HepG2 (cell line): ENCODE data around the gene STK38L. TPM values are rescaled to one million over a fixed set of nuclear protein-coding genes. Genes with fewer than 3 reads are reported as not detected.
A peak's percentile ranks its signal among the peaks of the same experiment; 100 is the strongest.

ENCODE experiments used
- AGO1 ChIP-seq: fragments of 200-400 bp; formaldehyde crosslinking; IDR thresholded peaks from 2 replicates; pipeline ENCODE4 v1.6.1; 2017; ENCODE audit warnings: mild to moderate bottlenecking, low read depth, low read length, moderate library complexity; ENCODE audit not compliant: poor library complexity, severe bottlenecking
- CENPBD1 ChIP-seq: sonication (generic); formaldehyde crosslinking; IDR thresholded peaks from 2 replicates; pipeline ENCODE4 v1.8.0; 2022; ENCODE audit warnings: missing genetic modification reagents, low read depth, mild to moderate bottlenecking, borderline replicate concordance
- ERF ChIP-seq: IDR thresholded peaks from 2 replicates; pipeline ENCODE4 v1.6.1; 2018; ENCODE audit warnings: missing biosample characterization, missing genetic modification reagents
- FOXA3 ChIP-seq: IDR thresholded peaks from 2 replicates; pipeline ENCODE4 v1.6.1; 2016; ENCODE audit warnings: missing genetic modification reagents, missing compliant biosample characterization
- FOXK2 ChIP-seq: fragments of 450-650 bp; IDR thresholded peaks from 2 replicates; pipeline ENCODE4 v1.6.1; 2016
- HMG20A ChIP-seq: IDR thresholded peaks from 2 replicates; pipeline ENCODE4 v1.6.1; 2016; ENCODE audit warnings: borderline replicate concordance
- MEIS2 ChIP-seq: sonication (generic); formaldehyde crosslinking; IDR thresholded peaks from 2 replicates; pipeline ENCODE4 v1.9.0; 2021; ENCODE audit warnings: mild to moderate bottlenecking, missing genetic modification reagents
- MTF1 ChIP-seq: sonication (generic); formaldehyde crosslinking; IDR thresholded peaks from 2 replicates; pipeline ENCODE4 v1.5.0; 2020; ENCODE audit warnings: missing genetic modification reagents
- MXD3 ChIP-seq: IDR thresholded peaks from 2 replicates; pipeline ENCODE4 v1.6.1; 2016; ENCODE audit warnings: mild to moderate bottlenecking, missing biosample characterization, missing genetic modification reagents
- SAP130 ChIP-seq: IDR thresholded peaks from 2 replicates; pipeline ENCODE4 v1.6.1; 2016; ENCODE audit warnings: low read depth
- SMARCC2 ChIP-seq: fragments of 450-650 bp; IDR thresholded peaks from 2 replicates; pipeline ENCODE4 v1.6.1; 2017; ENCODE audit warnings: antibody characterized with exemption, mild to moderate bottlenecking
- SP1 ChIP-seq, 2 experiments: fragments of 450-650 bp in 1 of 2; sonication (generic) in 1 of 2; formaldehyde crosslinking in 1 of 2; IDR thresholded peaks; 2 replicates each; pipeline versions ENCODE4 v1.4.0 to v1.6.1; 2016 to 2020; ENCODE audit warnings: missing genetic modification reagents in 1 of 2
- TGIF2 ChIP-seq: IDR thresholded peaks from 2 replicates; pipeline ENCODE4 v1.6.1; 2016; ENCODE audit warnings: control low read depth, missing compliant biosample characterization
- U2AF1 ChIP-seq: fragments of 200-400 bp; formaldehyde crosslinking; optimal IDR thresholded peaks from 2 replicates; pipeline ENCODE3; 2017; ENCODE audit warnings: mild to moderate bottlenecking, low read depth, low read length
- YY1 ChIP-seq: IDR thresholded peaks from 2 replicates; pipeline ENCODE4 v1.6.1; 2011; ENCODE audit warnings: low read length, low read depth, moderate library complexity, mild to moderate bottlenecking; ENCODE audit not compliant: insufficient read depth, insufficient replicate concordance
- ZBTB10 ChIP-seq: sonication (generic); formaldehyde crosslinking; IDR thresholded peaks from 2 replicates; pipeline ENCODE4 v1.4.0; 2020; ENCODE audit warnings: missing genetic modification reagents, borderline replicate concordance
- ZBTB14 ChIP-seq: sonication (generic); formaldehyde crosslinking; IDR thresholded peaks from 2 replicates; pipeline ENCODE4 v1.4.0; 2020; ENCODE audit warnings: missing genetic modification reagents
- ZKSCAN1 ChIP-seq: fragments of 150-350 bp; IDR thresholded peaks from 2 replicates; pipeline ENCODE4 v1.6.1; 2014; ENCODE audit warnings: low read length
- ZNF160 ChIP-seq: sonication (generic); formaldehyde crosslinking; IDR thresholded peaks from 2 replicates; pipeline ENCODE4 v1.8.0; 2022; ENCODE audit warnings: mild to moderate bottlenecking, inconsistent platforms, missing genetic modification reagents
- ZNF260 ChIP-seq: sonication (generic); formaldehyde crosslinking; IDR thresholded peaks from 2 replicates; pipeline ENCODE4 v1.4.0; 2020; ENCODE audit warnings: missing genetic modification reagents, low read depth, mild to moderate bottlenecking, borderline replicate concordance
- ZNF451 ChIP-seq: sonication (generic); formaldehyde crosslinking; IDR thresholded peaks from 2 replicates; pipeline ENCODE4 v1.5.0; 2020; ENCODE audit warnings: mild to moderate bottlenecking, missing genetic modification reagents
- ZNF543 ChIP-seq: sonication (generic); formaldehyde crosslinking; IDR thresholded peaks from 2 replicates; pipeline ENCODE4 v1.4.0; 2020; ENCODE audit warnings: mild to moderate bottlenecking, missing genetic modification reagents
- ZNF550 ChIP-seq: sonication (generic); formaldehyde crosslinking; IDR thresholded peaks from 2 replicates; pipeline ENCODE4 v1.4.0; 2020; ENCODE audit warnings: mild to moderate bottlenecking, missing genetic modification reagents, borderline replicate concordance
- ZNF570 ChIP-seq: sonication (generic); formaldehyde crosslinking; IDR thresholded peaks from 2 replicates; pipeline ENCODE4 v1.4.0; 2020; ENCODE audit warnings: mild to moderate bottlenecking, missing genetic modification reagents, borderline replicate concordance
- ZNF777 ChIP-seq: sonication (generic); formaldehyde crosslinking; IDR thresholded peaks from 2 replicates; pipeline ENCODE4 v1.4.0; 2020; ENCODE audit warnings: missing genetic modification reagents
- ZSCAN20 ChIP-seq: sonication (generic); formaldehyde crosslinking; IDR thresholded peaks from 2 replicates; pipeline ENCODE4 v1.4.0; 2020; ENCODE audit warnings: missing genetic modification reagents, mild to moderate bottlenecking, borderline replicate concordance
- ZZZ3 ChIP-seq: sonication (generic); formaldehyde crosslinking; IDR thresholded peaks from 2 replicates; pipeline ENCODE4 v1.4.0; 2020; ENCODE audit warnings: missing genetic modification reagents, mild to moderate bottlenecking, borderline replicate concordance
- polyA plus RNA-seq, 8 experiments: library from polyadenylated mRNA; depleted of rRNA in 3 of 8; stranded (reverse) in 7 of 8; unstranded in 1 of 8; fragments of >200 nt; fragmentation: Illumina TruSeq in 4 of 8; extraction: Trizol in 4 of 8; gene quantifications; 2 replicates each; pipeline versions ENCODE4 v1.2.1 to v1.2.3, GENCODE V29; 2011 to 2016; ENCODE audit warnings: low read depth in 4 of 8, missing spikeins in 1 of 8, mixed read lengths in 1 of 8; ENCODE audit not compliant: insufficient read depth in 1 of 8
- total RNA-seq, 5 experiments: library from RNA; depleted of rRNA; stranded (reverse); fragments of >200 nt; fragmentation: Illumina TruSeq; extraction: Trizol; gene quantifications; 2 replicates each; pipeline ENCODE4 v1.2.3, GENCODE V29; 2016; ENCODE audit warnings: low read depth in 1 of 5

STK38L gene
- total and polyA plus RNA-seq, 2 of the 13 experiments (the other 11 are each of a cell fraction or from before 2014, with no cell fraction given), result 6.1 to 26.4 TPM

- TF ChIP-seq YY1 (peak; percentile 56), ZSCAN20 (CRISPR knock-in tag) (no peak), FOXA3 (CRISPR knock-in tag) (no peak), ZNF550 (CRISPR knock-in tag) (no peak), HMG20A (CRISPR knock-in tag) (no peak), TGIF2 (CRISPR knock-in tag) (no peak), ZKSCAN1 (no peak), ZZZ3 (CRISPR knock-in tag) (no peak), CENPBD1 (no peak; the same call in 1 of the 2 replicates), ZNF570 (CRISPR knock-in tag) (no peak), FOXK2 (no peak), SAP130 (CRISPR knock-in tag) (peak; percentile 45; the same call in 1 of the 2 replicates), ZNF451 (CRISPR knock-in tag) (0 out of 2 replicates have a peak, but pooled peaks have one; percentile 50), ZBTB10 (CRISPR knock-in tag) (no peak), SMARCC2 (no peak), ZNF777 (CRISPR knock-in tag) (peak; percentile 89), ZNF543 (CRISPR knock-in tag) (no peak), ZNF260 (CRISPR knock-in tag) (no peak), MEIS2 (peak; percentile 33), SP1 (IDR thresholded peaks at IDR 0.05) (no peak), SP1 (CRISPR knock-in tag; IDR thresholded peaks at IDR 0.05) (no peak), U2AF1 (no peak), ERF (CRISPR knock-in tag) (peak; percentile 33; the same call in 1 of the 2 replicates), MXD3 (CRISPR knock-in tag) (no peak), AGO1 (no peak), ZBTB14 (CRISPR knock-in tag) (no peak), MTF1 (CRISPR knock-in tag) (no peak), ZNF160 (CRISPR knock-in tag) (no peak)
These were observed 88.8 kb downstream of the STK38L start, which contains the start of gene BMAL2 (continued) for GRCh38 chr12:27332714-27333402.
